ENCODE data around the gene NRIP3.

- TF ChIP-seq CTCF (IDR thresholded peaks at IDR 0.05; ENCODE audit: extremely low read depth in 1 of 2, insufficient read depth in 1 of 2, low read depth in 1 of 2, low read length in 2 of 2) (no peak), POLR2A (IDR thresholded peaks at IDR 0.05; ENCODE audit: low read depth, low read length) (no peak), POLR2AphosphoS5 (IDR thresholded peaks at IDR 0.05; ENCODE audit: insufficient read depth, low read depth, low read length) (no peak), MAX (IDR thresholded peaks at IDR 0.05; ENCODE audit: insufficient read depth, insufficient read length) (no peak), EZH2 (IDR thresholded peaks at IDR 0.05; ENCODE audit: borderline replicate concordance, low read depth, low read length, severe bottlenecking) (no peak)
Measured at GRCh38 chr11:8937159-8937558, 66.6 kb downstream of the NRIP3 start.

Data from endothelial cell of umbilical vein (primary cell).